Activated T-helper 1 cell treated with anti-CD3 and anti-CD28 coated beads, Interleukin-12 subunit alpha, Interleukin-12 subunit beta, Interleukin-2, Interleukin-4 antibody, amounts not matched to agents 30 ng/mL and 10 ng/mL and 1 ng/mL, durations not matched to agents 14 hours and 24 hours and 36 hours (primary cell): ENCODE data around the gene AIFM2. TPM values are rescaled to one million over a fixed set of nuclear protein-coding genes. Genes with fewer than 3 reads are reported as not detected.
"Not testable (repeated sequence)": the region's sequence is repeated elsewhere in the genome, so short reads cannot be mapped to it uniquely, and the experiment has no call there.

Source experiments
- DNase-seq: peaks from one replicate; pipeline ENCODE4 v3.0.0; 2021; ENCODE audit warnings: low spot score
- H3K27ac Mint-ChIP-seq: one replicate; pipeline ENCODE4 v1.8.0; 2021; ENCODE audit warnings: mild to moderate bottlenecking, mixed read lengths
- H3K27me3 Mint-ChIP-seq: one replicate; pipeline ENCODE4 v1.8.0; 2022; ENCODE audit warnings: mild to moderate bottlenecking, moderate library complexity, mixed read lengths; ENCODE audit not compliant: insufficient read depth
- H3K36me3 Mint-ChIP-seq: one replicate; pipeline ENCODE4 v1.8.0; 2021; ENCODE audit warnings: low read depth, mixed read lengths
- H3K4me1 Mint-ChIP-seq: one replicate; pipeline ENCODE4 v1.8.0; 2021; ENCODE audit warnings: low read depth, mixed read lengths
- H3K4me3 Mint-ChIP-seq: one replicate; pipeline ENCODE4 v1.8.0; 2021; ENCODE audit warnings: mild to moderate bottlenecking, moderate library complexity, mixed read lengths
- H3K9me3 Mint-ChIP-seq: one replicate; pipeline ENCODE4 v1.8.0; 2021; ENCODE audit warnings: mixed read lengths
- intact Hi-C: fragments of 100-400 bp; cut with micrococcal nuclease; formaldehyde crosslinking; loops from one replicate; pipeline ENCODE4 v1.15.1; 2024
- total RNA-seq: library from RNA; stranded (reverse); gene quantifications from 2 replicates; pipeline ENCODE4 v1.2.3, GENCODE V29; 2022

The AIFM2 gene
- total RNA-seq, 1 donor from 2014 or later: 7.3 TPM

- Mint-ChIP-seq H3K4me3 (peak overlapping the region; percentile 76), H3K9me3 (no peaks in the 10 kb centered on the region), H3K4me1 (peaks cover 31% of the 10 kb centered on the region), H3K36me3 (no peaks in the 10 kb centered on the region), H3K27me3 (no peaks in the 10 kb centered on the region), H3K27ac (peak overlapping the region; percentile 44)
- DNase-seq: peak; percentile 11
- intact Hi-C loops: loop anchor here (2.0 kb wide), 2 partner anchors 53 to 77 kb away; partner anchors contain the start of genes SAR1A and TYSND1
Measured at GRCh38 chr10:70093335-70093944, 39.2 kb downstream of the AIFM2 start.

GRCh38 chr10:70092389-70092718, 40.3 kb downstream of the AIFM2 start:
- Mint-ChIP-seq H3K36me3 (no peaks in the 10 kb centered on the region), H3K4me3 (peak overlapping the region; percentile 76), H3K27ac (peak overlapping the region; percentile 71), H3K4me1 (peaks cover 31% of the 10 kb centered on the region), H3K9me3 (no peaks in the 10 kb centered on the region), H3K27me3 (no peaks in the 10 kb centered on the region)
- intact Hi-C loops: loop anchor here (2.0 kb wide), 2 partner anchors 54 to 78 kb away; partner anchors contain the start of genes SAR1A and TYSND1
- DNase-seq: no peak

- DNase-seq: no peak
- H3K27me3 Mint-ChIP-seq: peaks cover 4% of the 10 kb centered on the region
- no peak overlapping the region for H3K4me3 Mint-ChIP-seq
- no peaks in the 10 kb centered on the region for H3K36me3 Mint-ChIP-seq
- no peaks in the 10 kb centered on the region for H3K9me3 Mint-ChIP-seq
- no peak overlapping the region for H3K27ac Mint-ChIP-seq
- intact Hi-C loops: no loop called here
- peaks cover 31% of the 10 kb centered on the region for H3K4me1 Mint-ChIP-seq
Measured at GRCh38 chr10:70090951-70091350, 41.7 kb downstream of the AIFM2 start.

- Mint-ChIP-seq H3K4me1 (peaks cover 31% of the 10 kb centered on the region), H3K4me3 (no peak overlapping the region), H3K27me3 (peaks cover 4% of the 10 kb centered on the region), H3K9me3 (no peaks in the 10 kb centered on the region), H3K36me3 (no peaks in the 10 kb centered on the region), H3K27ac (no peak overlapping the region)
- intact Hi-C loops: no loop called here
- no peak for DNase-seq
Measured at GRCh38 chr10:70090013-70090412, 42.6 kb downstream of the AIFM2 start.

GRCh38 chr10:70088308-70088698, 44.3 kb downstream of the AIFM2 start:
- peaks cover 8% of the 10 kb centered on the region for H3K27me3 Mint-ChIP-seq

GRCh38 chr10:70087616-70088307, 44.9 kb downstream of the AIFM2 start:
- Mint-ChIP-seq H3K4me3 (no peak overlapping the region), H3K27me3 (peaks cover 10% of the 10 kb centered on the region), H3K9me3 (no peaks in the 10 kb centered on the region), H3K4me1 (peaks cover 13% of the 10 kb centered on the region), H3K27ac (no peak overlapping the region), H3K36me3 (no peaks in the 10 kb centered on the region)
- no peak for DNase-seq
- intact Hi-C loops: no loop called here

More at GRCh38 chr10:70088308-70088698, 44.3 kb downstream of the AIFM2 start:
- H3K9me3 Mint-ChIP-seq: no peaks in the 10 kb centered on the region
- no peaks in the 10 kb centered on the region for H3K36me3 Mint-ChIP-seq
- no peak for DNase-seq
- H3K4me1 Mint-ChIP-seq: peaks cover 18% of the 10 kb centered on the region
- no peak overlapping the region for H3K4me3 Mint-ChIP-seq
- intact Hi-C loops: no loop called here
- H3K27ac Mint-ChIP-seq: no peak overlapping the region

- H3K27me3 Mint-ChIP-seq: peaks cover 13% of the 10 kb centered on the region
- H3K9me3 Mint-ChIP-seq: no peaks in the 10 kb centered on the region
- intact Hi-C loops: no loop called here
- H3K36me3 Mint-ChIP-seq: no peaks in the 10 kb centered on the region
- H3K27ac Mint-ChIP-seq: no peak overlapping the region
- DNase-seq: no peak
- no peak overlapping the region for H3K4me3 Mint-ChIP-seq
- H3K4me1 Mint-ChIP-seq: no peaks in the 10 kb centered on the region
Measured at GRCh38 chr10:70085975-70086613, 46.5 kb downstream of the AIFM2 start.

GRCh38 chr10:70084189-70084588, 48.4 kb downstream of the AIFM2 start:
- DNase-seq: no peak
- peaks cover 13% of the 10 kb centered on the region for H3K27me3 Mint-ChIP-seq
- no peak overlapping the region for H3K27ac Mint-ChIP-seq
- H3K4me1 Mint-ChIP-seq: no peaks in the 10 kb centered on the region
- no peaks in the 10 kb centered on the region for H3K36me3 Mint-ChIP-seq
- no peaks in the 10 kb centered on the region for H3K9me3 Mint-ChIP-seq
- intact Hi-C loops: no loop called here
- H3K4me3 Mint-ChIP-seq: no peak overlapping the region

GRCh38 chr10:70080789-70081188, 51.8 kb downstream of the AIFM2 start:
- H3K4me3 Mint-ChIP-seq, intact Hi-C loops, H3K9me3 Mint-ChIP-seq, H3K4me1 Mint-ChIP-seq, H3K36me3 Mint-ChIP-seq, H3K27ac Mint-ChIP-seq, DNase-seq: not testable (repeated sequence)
- H3K27me3 Mint-ChIP-seq: peaks cover 11% of the 10 kb centered on the region

GRCh38 chr10:70078937-70079336, 53.7 kb downstream of the AIFM2 start:
- no peaks in the 10 kb centered on the region for H3K4me1 Mint-ChIP-seq
- no peaks in the 10 kb centered on the region for H3K36me3 Mint-ChIP-seq
- no peaks in the 10 kb centered on the region for H3K9me3 Mint-ChIP-seq
- H3K27ac Mint-ChIP-seq: no peak overlapping the region
- no peak for DNase-seq
- no peak overlapping the region for H3K4me3 Mint-ChIP-seq
- H3K27me3 Mint-ChIP-seq: peaks cover 11% of the 10 kb centered on the region
- intact Hi-C loops: no loop called here

GRCh38 chr10:70078329-70078728, 54.3 kb downstream of the AIFM2 start:
- intact Hi-C loops: no loop called here
- H3K4me3 Mint-ChIP-seq: no peak overlapping the region
- no peak overlapping the region for H3K27ac Mint-ChIP-seq
- no peaks in the 10 kb centered on the region for H3K4me1 Mint-ChIP-seq
- H3K27me3 Mint-ChIP-seq: peaks cover 11% of the 10 kb centered on the region
- no peaks in the 10 kb centered on the region for H3K36me3 Mint-ChIP-seq
- no peak for DNase-seq
- H3K9me3 Mint-ChIP-seq: no peaks in the 10 kb centered on the region

- Mint-ChIP-seq H3K4me3 (no peak overlapping the region), H3K27ac (no peak overlapping the region), H3K4me1 (no peaks in the 10 kb centered on the region), H3K36me3 (no peaks in the 10 kb centered on the region), H3K9me3 (no peaks in the 10 kb centered on the region), H3K27me3 (peaks cover 8% of the 10 kb centered on the region)
- intact Hi-C loops: no loop called here
- DNase-seq: no peak
Measured at GRCh38 chr10:70074971-70075370, 57.7 kb downstream of the AIFM2 start.

GRCh38 chr10:70074165-70074564, 58.5 kb downstream of the AIFM2 start:
- intact Hi-C loops: no loop called here
- Mint-ChIP-seq H3K9me3 (no peaks in the 10 kb centered on the region), H3K27me3 (peaks cover 10% of the 10 kb centered on the region), H3K27ac (no peak overlapping the region), H3K4me1 (no peaks in the 10 kb centered on the region), H3K36me3 (no peaks in the 10 kb centered on the region), H3K4me3 (no peak overlapping the region)
- DNase-seq: no peak
